ENCODE results near the gene PRKG1. TPM values are rescaled to one million over a fixed set of nuclear protein-coding genes. Genes with fewer than 3 reads are reported as not detected.

The PRKG1 gene
- total and polyA plus RNA-seq, 2 of the 8 experiments (the other 6 are each of a cell fraction or from before 2014, with no cell fraction given): 4.2 to 15.2 TPM

GRCh38 chr10:51436805-51437204, 362.5 kb downstream of the PRKG1 start:
- ChIA-PET CTCF (ENCODE audit: partially characterized antibody) (interaction anchor here (0.6 kb wide), 1 partner anchor 423 kb away, joined by 3 read pairs; no protein-coding TSS in a partner anchor), POLR2A (ENCODE audit: partially characterized antibody) (no interaction called here)
- no peak overlapping the region for H4K5ac ChIP-seq (ENCODE audit: insufficient read length, low read depth, low read length)
- H3K18ac ChIP-seq (ENCODE audit: extremely low read depth, low read length): no peak overlapping the region
- no peak overlapping the region for H3K4me2 ChIP-seq (ENCODE audit: insufficient read depth in 1 of 2, low read depth in 2 of 2, low read length in 2 of 2)
- H3K36me3 ChIP-seq (ENCODE audit: control insufficient read depth in 2 of 4, insufficient read depth in 4 of 4, low read length in 3 of 4): no peaks in the 10 kb centered on the region
- no peaks in the 10 kb centered on the region for H3K79me2 ChIP-seq (ENCODE audit: control insufficient read depth in 1 of 2, insufficient read depth in 2 of 2, low read length in 2 of 2)
- no peak overlapping the region for H2BK120ac ChIP-seq (replicated peaks; ENCODE audit: low read depth, low read length)
- no peaks in the 10 kb centered on the region for H4K20me1 ChIP-seq (replicated peaks in 1 of 2; ENCODE audit: control insufficient read depth in 1 of 2, insufficient read depth in 2 of 2, low read length in 2 of 2)
- H3K23ac ChIP-seq (ENCODE audit: insufficient read length): no peak overlapping the region
- H3K56ac ChIP-seq (replicated peaks; ENCODE audit: insufficient read length, low read depth, low read length): no peak overlapping the region
- no peak overlapping the region for H2AK5ac ChIP-seq (ENCODE audit: low read depth, low read length)
- no peak overlapping the region for H4K8ac ChIP-seq (ENCODE audit: extremely low read depth, insufficient read depth, low read length)
- peaks cover 0 to 2% (median 1%) of the 10 kb centered on the region in 4 experiments; a peak in 1 of 7 replicates for H3K4me1 ChIP-seq (replicated peaks in 1 of 4; ENCODE audit: control insufficient read depth in 3 of 4, insufficient read depth in 4 of 4, low read length in 3 of 4)
- no peak overlapping the region for H3K4ac ChIP-seq (replicated peaks; ENCODE audit: insufficient read length, low read depth, low read length)
- H3K27me3 ChIP-seq (replicated peaks in 1 of 4; ENCODE audit: control insufficient read depth in 3 of 4, extremely low read depth in 1 of 4, insufficient read depth in 3 of 4, low read length in 3 of 4): no peaks in the 10 kb centered on the region
- no peak overlapping the region for H4K91ac ChIP-seq (replicated peaks; ENCODE audit: insufficient read length, low read length)
- FAIRE-seq (no peak), DNase-seq (ENCODE audit: low read depth in 1 of 2, low spot score in 2 of 2) (no peak)
- H3K9me3 ChIP-seq (ENCODE audit: insufficient read depth in 2 of 2, low read depth in 1 of 2, low read length in 1 of 2): no peaks in the 10 kb centered on the region
- no peak overlapping the region for H2AFZ ChIP-seq (ENCODE audit: low read length)
- no peaks in the 10 kb centered on the region for H3K23me2 ChIP-seq (ENCODE audit: low read depth, low read length)
- no peak overlapping the region for H3K4me3 ChIP-seq (ENCODE audit: extremely low read depth in 1 of 4, insufficient read depth in 2 of 4, low read depth in 3 of 4, low read length in 4 of 4)
- no peaks in the 10 kb centered on the region for H3K79me1 ChIP-seq (ENCODE audit: low read depth, low read length)
- H2BK5ac ChIP-seq (ENCODE audit: low read depth, low read length): no peak overlapping the region
- H3K27ac ChIP-seq (ENCODE audit: low read depth, low read length): no peak overlapping the region
- no peak overlapping the region for H2BK12ac ChIP-seq (ENCODE audit: low read depth, low read length)
- H2BK20ac ChIP-seq (ENCODE audit: low read length): no peak overlapping the region
- no peak overlapping the region for H2BK15ac ChIP-seq (ENCODE audit: low read length)
- H3K9ac ChIP-seq (replicated peaks in 1 of 4; ENCODE audit: extremely low read depth in 1 of 4, low read depth in 3 of 4, low read length in 3 of 4): no peak overlapping the region
- no peak overlapping the region for H3K14ac ChIP-seq (ENCODE audit: insufficient read length)
- 98% methylated on average over 4 of the region's 4 CpGs; no CpG with 5 or more reads in 1 of the 2 experiments for WGBS, 2 experiments (ENCODE audit: extremely low coverage in 1 of 2, insufficient coverage in 1 of 2, insufficient read length in 1 of 2, insufficient replicate concordance in 2 of 2, low coverage in 1 of 2, low lambda C conversion rate in 2 of 2, missing lambda C conversion rate in 1 of 2)
- no peak for TF ChIP-seq KDM5A (IDR thresholded peaks at IDR 0.05; ENCODE audit: low read length)
- TF ChIP-seq CEBPB (IDR thresholded peaks at IDR 0.05; ENCODE audit: low read depth, low read length): no peak
- no peak for TF ChIP-seq RFX5 (IDR thresholded peaks at IDR 0.05; ENCODE audit: borderline replicate concordance, low read depth, low read length)
- no peak for TF ChIP-seq PHF8 (conservative IDR thresholded peaks at IDR 0.05; ENCODE audit: low read depth, low read length)

Measured in H1 (cell line).